ENCODE results near the gene KIAA0930. TPM values are rescaled to one million over a fixed set of nuclear protein-coding genes. Genes with fewer than 3 reads are reported as not detected.
"Not testable (repeated sequence)": the region's sequence is repeated elsewhere in the genome, so short reads cannot be mapped to it uniquely, and the experiment has no call there.

The KIAA0930 gene
- total and polyA plus RNA-seq, 10 donors = 32.6 to 93.1 (median 58.1) TPM

GRCh38 chr22:45195616-45196015 is 45.1 kb downstream of the KIAA0930 start:
- no peaks in the 10 kb centered on the region for H3K9me3 ChIP-seq
- peaks cover 0 to 9% (median 3%) of the 10 kb centered on the region in 6 donors for H3K4me1 ChIP-seq
- H3K36me3 ChIP-seq = peaks cover 0 to 89% (median 48%) of the 10 kb centered on the region in 6 donors
- H3K27me3 ChIP-seq (replicated peaks in 1 of 7) = no peaks in the 10 kb centered on the region
- no peak overlapping the region for H3K4me3 ChIP-seq
- intact Hi-C loops (cut with DNase I; ENCODE audit: low total_unique reads) = no loop called here
- H3K27ac ChIP-seq = no peak overlapping the region
- TF ChIP-seq POLR2AphosphoS5 (IDR thresholded peaks at IDR 0.05) (no peak), POLR2A (IDR thresholded peaks at IDR 0.05) (no peak), CTCF (IDR thresholded peaks at IDR 0.05 in 8 of 11, conservative IDR thresholded peaks at IDR 0.05 in 3 of 11) (no peak)
- WGBS, 5 donors = 90 to 96% (median 93%) methylated on average over 7 of the region's 7 CpGs
- DNase-seq = peak; percentile 4

GRCh38 chr22:45194686-45195085 is 46.0 kb downstream of the KIAA0930 start:
- TF ChIP-seq CTCF (IDR thresholded peaks at IDR 0.05 in 8 of 11, conservative IDR thresholded peaks at IDR 0.05 in 3 of 11) (no peak), POLR2A (IDR thresholded peaks at IDR 0.05) (no peak), POLR2AphosphoS5 (IDR thresholded peaks at IDR 0.05) (no peak)
- intact Hi-C loops (cut with DNase I; ENCODE audit: low total_unique reads) = no loop called here

GRCh38 chr22:45192701-45193187 is 48.0 kb downstream of the KIAA0930 start:
- Histone ChIP-seq H3K36me3 (peaks cover 0 to 86% (median 26%) of the 10 kb centered on the region in 6 donors), H3K27ac (peak overlapping the region in 1 of 8 donors; percentile 7), H3K9me3 (no peaks in the 10 kb centered on the region), H3K4me3 (no peak overlapping the region), H3K4me1 (peaks cover 0 to 15% (median 3%) of the 10 kb centered on the region in 6 donors), H3K27me3 (replicated peaks in 1 of 7) (no peaks in the 10 kb centered on the region)
- intact Hi-C loops (cut with DNase I; ENCODE audit: low total_unique reads) = no loop called here
- 63 to 74% (median 68%) methylated on average over 13 of the region's 13 CpGs for WGBS, 5 donors
- no peak for TF ChIP-seq CTCF (IDR thresholded peaks at IDR 0.05 in 8 of 11, conservative IDR thresholded peaks at IDR 0.05 in 3 of 11)
- no peak for TF ChIP-seq POLR2A (IDR thresholded peaks at IDR 0.05)
- TF ChIP-seq POLR2AphosphoS5 (IDR thresholded peaks at IDR 0.05) = no peak
- DNase-seq = peak; percentile 51

More at GRCh38 chr22:45194686-45195085, 46.0 kb downstream of the KIAA0930 start:
- Histone ChIP-seq H3K4me3 (no peak overlapping the region), H3K36me3 (peaks cover 0 to 86% (median 40%) of the 10 kb centered on the region in 6 donors), H3K27ac (no peak overlapping the region), H3K27me3 (replicated peaks in 1 of 7) (no peaks in the 10 kb centered on the region), H3K4me1 (peaks cover 0 to 9% (median 3%) of the 10 kb centered on the region in 6 donors), H3K9me3 (no peaks in the 10 kb centered on the region)
- 91 to 95% (median 92%) methylated on average over 16 to 17 of the region's 17 CpGs for WGBS, 5 donors
- DNase-seq = no peak

- WGBS, 5 donors = 82 to 95% (median 88%) methylated on average over 9 of the region's 9 CpGs
- Histone ChIP-seq H3K4me1 (peaks cover 0 to 15% (median 3%) of the 10 kb centered on the region in 6 donors), H3K36me3 (peaks cover 0 to 86% (median 16%) of the 10 kb centered on the region in 6 donors)
- H3K27ac ChIP-seq; intact Hi-C loops (cut with DNase I; ENCODE audit: low total_unique reads); H3K4me3 ChIP-seq; H3K9me3 ChIP-seq; H3K27me3 ChIP-seq (replicated peaks in 1 of 7): not testable (repeated sequence)
- DNase-seq = peak; percentile 9
These were observed 48.9 kb downstream of the KIAA0930 start for GRCh38 chr22:45191746-45192145.

All from spleen (tissue), 11 donors.